CD14-positive monocyte (primary cell): ENCODE results near the gene RCAN2. TPM values are rescaled to one million over a fixed set of nuclear protein-coding genes. Genes with fewer than 3 reads are reported as not detected.

ENCODE experiments used
- DNase-seq, 3 donors: peaks; one replicate each; pipeline ENCODE4 v3.0.0-alpha.2; 2011 to 2022
- H2AFZ ChIP-seq: 2 replicates; pipeline ENCODE4 v1.6.0; 2012; ENCODE audit warnings: mild to moderate bottlenecking, low read depth, low read length, inconsistent platforms; ENCODE audit not compliant: insufficient read depth, poor library complexity, severe bottlenecking
- H3K27ac ChIP-seq, 2 donors: 1 replicate in 1 of 2; 2 replicates in 1 of 2; pipeline ENCODE4 v1.5.1; 2012 to 2013; ENCODE audit warnings: low read length in 2 of 2, control low read depth in 1 of 2, inconsistent platforms in 1 of 2, low read depth in 1 of 2, mild to moderate bottlenecking in 1 of 2
- H3K27me3 ChIP-seq, 2 donors: one replicate each; pipeline versions ENCODE4 v1.6.0 to v1.6.1; 2011 to 2013; ENCODE audit warnings: low read length in 2 of 2; ENCODE audit not compliant: control insufficient read depth in 2 of 2, insufficient read depth in 2 of 2
- H3K36me3 ChIP-seq, 2 donors: replicated peaks in 1 of 2; 1 replicate in 1 of 2; 2 replicates in 1 of 2; pipeline versions ENCODE4 v1.5.1 to v1.6.1; 2012 to 2013; ENCODE audit warnings: low read length in 2 of 2, control low read depth in 1 of 2, inconsistent platforms in 1 of 2, mild to moderate bottlenecking in 1 of 2; ENCODE audit not compliant: insufficient read depth in 2 of 2, control insufficient read depth in 1 of 2
- H3K4me1 ChIP-seq, 2 donors: 1 replicate in 1 of 2; 2 replicates in 1 of 2; pipeline versions ENCODE4 v1.5.1 to v1.6.1; 2012 to 2013; ENCODE audit warnings: low read length in 2 of 2, control low read depth in 1 of 2, inconsistent platforms in 1 of 2, mild to moderate bottlenecking in 1 of 2, moderate library complexity in 1 of 2; ENCODE audit not compliant: insufficient read depth in 2 of 2, control insufficient read depth in 1 of 2
- H3K4me2 ChIP-seq: replicated peaks from 2 replicates; pipeline ENCODE3; 2012; ENCODE audit warnings: low read length, moderate library complexity, mild to moderate bottlenecking; ENCODE audit not compliant: poor library complexity, severe bottlenecking; ENCODE audit errors: extremely low read depth
- H3K4me3 ChIP-seq, 3 experiments: fragments of 200-600 bp in 1 of 3; sonication (generic) in 1 of 3; replicated peaks in 1 of 3; 1 replicate in 2 of 3; 2 replicates in 1 of 3; pipeline ENCODE4 v1.5.1; 2011 to 2013; ENCODE audit warnings: low read length in 3 of 3, mild to moderate bottlenecking in 3 of 3, control low read depth in 2 of 3, low read depth in 2 of 3, inconsistent platforms in 1 of 3, moderate library complexity in 1 of 3
- H3K79me2 ChIP-seq: 2 replicates; pipeline ENCODE4 v1.6.0; 2012; ENCODE audit warnings: mild to moderate bottlenecking, control low read depth, inconsistent platforms, low read length, moderate library complexity; ENCODE audit not compliant: insufficient read depth
- H3K9ac ChIP-seq: 2 replicates; pipeline ENCODE4 v1.6.0; 2017; ENCODE audit warnings: low read length, mild to moderate bottlenecking; ENCODE audit not compliant: insufficient read depth, poor library complexity, severe bottlenecking
- H3K9me3 ChIP-seq, 2 donors: replicated peaks in 1 of 2; 1 replicate in 1 of 2; 2 replicates in 1 of 2; pipeline versions ENCODE4 v1.5.1 to v1.6.1; 2012 to 2013; ENCODE audit warnings: low read length in 2 of 2, control low read depth in 1 of 2; ENCODE audit not compliant: control insufficient read depth in 1 of 2, insufficient read depth in 1 of 2
- H4K20me1 ChIP-seq: 2 replicates; pipeline ENCODE4 v1.6.0; 2012; ENCODE audit warnings: mild to moderate bottlenecking, low read length, control low read depth, moderate library complexity; ENCODE audit not compliant: insufficient read depth
- H3K27ac Mint-ChIP-seq, 7 donors: one replicate each; pipeline ENCODE4 v1.8.0; 2020; ENCODE audit warnings: mild to moderate bottlenecking in 7 of 7, mixed read lengths in 7 of 7, moderate library complexity in 6 of 7, inconsistent platforms in 2 of 7
- H3K27me3 Mint-ChIP-seq, 3 donors: one replicate each; pipeline ENCODE4 v1.8.0; 2021 to 2022; ENCODE audit warnings: low read depth in 3 of 3, mild to moderate bottlenecking in 3 of 3, mixed read lengths in 3 of 3, moderate library complexity in 3 of 3, inconsistent platforms in 1 of 3
- H3K36me3 Mint-ChIP-seq, 2 donors: one replicate each; pipeline ENCODE4 v1.8.0; 2020; ENCODE audit warnings: mixed read lengths in 2 of 2, inconsistent platforms in 1 of 2, mild to moderate bottlenecking in 1 of 2
- H3K4me1 Mint-ChIP-seq: one replicate; pipeline ENCODE4 v1.8.0; 2020; ENCODE audit warnings: mild to moderate bottlenecking, mixed read lengths
- H3K4me3 Mint-ChIP-seq, 2 donors: one replicate each; pipeline ENCODE4 v1.8.0; 2020; ENCODE audit warnings: mild to moderate bottlenecking in 2 of 2, mixed read lengths in 2 of 2, moderate library complexity in 1 of 2
- H3K9me3 Mint-ChIP-seq, 7 donors: one replicate each; pipeline ENCODE4 v1.8.0; 2020 to 2022; ENCODE audit warnings: mixed read lengths in 7 of 7, mild to moderate bottlenecking in 6 of 7, moderate library complexity in 6 of 7, inconsistent platforms in 2 of 7
- CTCF ChIP-seq: fragments of 200-600 bp; IDR thresholded peaks from one replicate; pipeline ENCODE4 v1.8.0; 2022; ENCODE audit warnings: antibody characterized with exemption, mild to moderate bottlenecking
- WGBS: methylation state at CpG from one replicate; pipeline ENCODE4 v1.1.5; 2013; ENCODE audit warnings: missing lambda C conversion rate; ENCODE audit not compliant: insufficient coverage; 5-methylcytosine and 5-hydroxymethylcytosine counted together
- intact Hi-C, 2 donors: fragments of 100-400 bp; cut with micrococcal nuclease; formaldehyde crosslinking; loops; one replicate each; pipeline versions ENCODE4 v1.15.0 to v1.15.1; 2023
- polyA plus RNA-seq, 3 donors: library from polyadenylated mRNA; depleted of rRNA in 1 of 3; unstranded in 2 of 3; stranded (reverse) in 1 of 3; fragments of 300-500 nt in 2 of 3; fragments of >200 nt in 1 of 3; fragmentation: Illumina TruSeq in 2 of 3; gene quantifications; 1 replicate in 2 of 3; 2 replicates in 1 of 3; pipeline ENCODE4 v1.2.3, GENCODE V29; 2012 to 2021

RCAN2 gene
- polyA plus RNA-seq, 3 donors, result not detected

DNA sequence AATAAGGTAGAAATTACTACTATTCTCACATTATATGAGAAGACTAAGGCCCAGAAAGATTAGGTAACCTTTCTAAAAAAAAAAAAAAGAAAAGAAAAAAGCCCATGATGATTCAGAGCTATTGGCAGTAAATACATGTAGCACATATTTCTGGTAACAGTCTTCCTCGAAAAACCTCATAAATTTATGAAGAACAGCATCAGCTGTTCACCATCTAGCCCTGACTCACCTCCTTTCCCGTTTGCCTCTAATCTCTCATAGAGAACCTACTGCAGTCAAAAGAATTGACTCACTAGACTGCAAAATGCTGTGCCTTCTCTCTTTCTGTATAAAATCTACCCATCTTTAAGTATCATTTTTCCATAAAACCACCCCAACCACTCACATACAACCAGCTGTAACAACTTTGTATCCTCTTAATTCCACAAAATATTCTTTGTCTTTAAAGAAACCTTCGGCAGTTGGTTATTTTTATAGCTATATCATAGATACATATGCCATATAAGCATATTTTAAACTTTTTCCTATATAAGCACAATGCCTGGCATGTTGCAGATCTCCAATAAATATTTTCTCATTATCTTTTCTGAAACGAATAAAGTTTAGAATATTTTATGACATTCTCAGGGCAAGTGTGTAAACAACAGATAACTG is 167.8 kb downstream of the RCAN2 start:
- H3K4me1 ChIP-seq, result no peaks in the 10 kb centered on the region
- no peak overlapping the region for H3K27ac Mint-ChIP-seq
- no peaks in the 10 kb centered on the region for H3K36me3 Mint-ChIP-seq
- H3K79me2 ChIP-seq, result no peaks in the 10 kb centered on the region
- H3K9ac ChIP-seq, result no peak overlapping the region
- intact Hi-C loops, result no loop called here
- no peaks in the 10 kb centered on the region for H3K27me3 Mint-ChIP-seq
- H3K4me2 ChIP-seq, result no peak overlapping the region
- no peaks in the 10 kb centered on the region for H3K9me3 Mint-ChIP-seq
- H3K27me3 ChIP-seq, result no peaks in the 10 kb centered on the region
- H3K36me3 ChIP-seq, result no peaks in the 10 kb centered on the region
- no peaks in the 10 kb centered on the region for H3K4me1 Mint-ChIP-seq
- no peak for DNase-seq
- H3K4me3 Mint-ChIP-seq, result no peak overlapping the region
- no peak overlapping the region for H2AFZ ChIP-seq
- H3K4me3 ChIP-seq, result no peak overlapping the region
- no peaks in the 10 kb centered on the region for H4K20me1 ChIP-seq
- WGBS, result 17% methylated on average over 2 of the region's 4 CpGs
- TF ChIP-seq CTCF, result no peak
- H3K27ac ChIP-seq, result no peak overlapping the region
- H3K9me3 ChIP-seq, result no peaks in the 10 kb centered on the region

DNA sequence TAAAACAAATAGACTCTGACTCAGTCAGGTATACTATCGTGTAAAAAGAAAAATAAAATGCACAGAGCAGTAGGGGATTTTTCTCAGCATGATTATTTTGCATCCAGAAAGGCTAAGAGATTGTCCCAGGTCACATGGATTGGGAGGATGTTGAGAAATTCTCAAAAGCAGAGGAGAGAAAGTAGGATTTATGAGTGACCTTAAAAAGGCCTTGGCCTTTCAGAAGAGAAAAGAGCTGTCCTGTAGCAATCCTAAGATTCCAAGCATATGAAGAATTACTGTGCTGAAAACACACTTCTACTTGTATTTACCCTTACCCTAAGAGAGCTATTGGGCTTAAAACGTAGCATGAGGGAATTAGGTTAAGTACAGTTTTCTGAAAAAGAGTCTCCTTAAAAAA is 170.7 kb downstream of the RCAN2 start:
- Mint-ChIP-seq H3K36me3 (no peaks in the 10 kb centered on the region), H3K4me1 (peaks cover 2% of the 10 kb centered on the region), H3K27me3 (no peaks in the 10 kb centered on the region), H3K9me3 (no peaks in the 10 kb centered on the region), H3K4me3 (no peak overlapping the region), H3K27ac (no peak overlapping the region)
- Histone ChIP-seq H3K4me3 (no peak overlapping the region), H3K36me3 (no peaks in the 10 kb centered on the region), H3K27ac (no peak overlapping the region), H3K27me3 (no peaks in the 10 kb centered on the region), H4K20me1 (no peaks in the 10 kb centered on the region), H3K9ac (no peak overlapping the region), H3K4me1 (no peaks in the 10 kb centered on the region), H3K9me3 (no peaks in the 10 kb centered on the region), H2AFZ (no peak overlapping the region), H3K79me2 (no peaks in the 10 kb centered on the region), H3K4me2 (no peak overlapping the region)
- intact Hi-C loops, result no loop called here
- TF ChIP-seq CTCF, result no peak
- DNase-seq, result no peak
- no CpG with 5 or more reads among the region's 2 CpGs for WGBS
